Upper lobe of left lung (tissue), 4 donors: ENCODE results near the gene STAT3.

Experiments used
- EP300 ChIP-seq, 4 donors: sonication (generic); formaldehyde crosslinking; IDR thresholded peaks; one replicate each; pipeline ENCODE4 v1.5.1; 2017; ENCODE audit warnings: antibody characterized with exemption in 4 of 4, control low read depth in 2 of 4
- POLR2A ChIP-seq, 4 donors: fragments of 450-650 bp; IDR thresholded peaks; one replicate each; pipeline ENCODE4 v1.5.1; 2016 to 2017; ENCODE audit warnings: antibody characterized with exemption in 4 of 4, mild to moderate bottlenecking in 2 of 4
- POLR2AphosphoS5 ChIP-seq, 2 donors: sonication (generic); formaldehyde crosslinking; IDR thresholded peaks; one replicate each; pipeline ENCODE4 v1.5.1; 2017; ENCODE audit warnings: antibody characterized with exemption in 2 of 2
- TF ChIP-seq, protein P1 (sequence below), 6 experiments: fragments of 450-650 bp in 4 of 6; fragments of 200-600 bp in 2 of 6; sonication (generic) in 2 of 6; IDR thresholded peaks; one replicate each; pipeline ENCODE4 v1.5.1; 2016 to 2019; ENCODE audit warnings: antibody characterized with exemption in 6 of 6

DNA sequence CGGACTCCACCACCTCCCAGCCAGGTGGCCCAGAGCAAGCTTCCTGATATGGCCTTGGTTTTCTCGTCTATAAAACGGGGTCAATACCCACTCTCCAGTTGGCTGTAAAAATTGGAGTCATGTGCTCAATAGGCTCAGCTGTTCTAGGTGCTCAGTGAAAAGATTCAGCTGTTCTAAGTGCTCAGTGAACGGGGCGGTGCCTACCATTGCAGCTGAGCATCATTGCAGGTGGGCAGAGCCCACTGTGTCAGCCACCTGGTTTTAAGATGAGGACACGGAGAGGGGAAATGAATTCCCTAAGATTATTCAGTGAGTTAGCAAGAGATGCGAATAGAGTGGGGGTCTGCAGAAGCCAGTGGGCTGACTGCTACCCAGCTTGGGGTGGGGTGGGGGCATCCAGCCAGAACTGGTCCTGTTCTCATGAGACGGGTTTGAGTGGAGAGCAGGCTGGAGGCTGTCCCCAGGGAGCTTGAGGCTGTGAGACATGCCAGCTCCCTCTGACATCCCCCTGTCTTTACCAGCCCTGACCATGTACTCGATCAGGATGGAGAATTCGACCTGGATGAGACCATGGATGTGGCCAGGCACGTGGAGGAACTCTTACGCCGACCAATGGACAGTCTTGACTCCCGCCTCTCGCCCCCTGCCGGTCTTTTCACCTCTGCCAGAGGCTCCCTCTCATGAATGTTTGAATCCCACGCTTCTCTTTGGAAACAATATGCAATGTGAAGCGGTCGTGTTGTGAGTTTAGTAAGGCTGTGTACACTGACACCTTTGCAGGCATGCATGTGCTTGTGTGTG, 78.1 kb downstream of the STAT3 start:
- no peak for TF ChIP-seq POLR2A (IDR thresholded peaks at IDR 0.05)
- TF ChIP-seq, protein P1, sequence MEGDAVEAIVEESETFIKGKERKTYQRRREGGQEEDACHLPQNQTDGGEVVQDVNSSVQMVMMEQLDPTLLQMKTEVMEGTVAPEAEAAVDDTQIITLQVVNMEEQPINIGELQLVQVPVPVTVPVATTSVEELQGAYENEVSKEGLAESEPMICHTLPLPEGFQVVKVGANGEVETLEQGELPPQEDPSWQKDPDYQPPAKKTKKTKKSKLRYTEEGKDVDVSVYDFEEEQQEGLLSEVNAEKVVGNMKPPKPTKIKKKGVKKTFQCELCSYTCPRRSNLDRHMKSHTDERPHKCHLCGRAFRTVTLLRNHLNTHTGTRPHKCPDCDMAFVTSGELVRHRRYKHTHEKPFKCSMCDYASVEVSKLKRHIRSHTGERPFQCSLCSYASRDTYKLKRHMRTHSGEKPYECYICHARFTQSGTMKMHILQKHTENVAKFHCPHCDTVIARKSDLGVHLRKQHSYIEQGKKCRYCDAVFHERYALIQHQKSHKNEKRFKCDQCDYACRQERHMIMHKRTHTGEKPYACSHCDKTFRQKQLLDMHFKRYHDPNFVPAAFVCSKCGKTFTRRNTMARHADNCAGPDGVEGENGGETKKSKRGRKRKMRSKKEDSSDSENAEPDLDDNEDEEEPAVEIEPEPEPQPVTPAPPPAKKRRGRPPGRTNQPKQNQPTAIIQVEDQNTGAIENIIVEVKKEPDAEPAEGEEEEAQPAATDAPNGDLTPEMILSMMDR (IDR thresholded peaks at IDR 0.05): no peak
- no peak for TF ChIP-seq POLR2AphosphoS5 (IDR thresholded peaks at IDR 0.05)
- TF ChIP-seq EP300 (IDR thresholded peaks at IDR 0.05): no peak
